Bone marrow (tissue), 2 donors: Measurements from ENCODE around the gene BCL3.

ENCODE experiments used
- DNase-seq, 2 donors: peaks; one replicate each; lab custom pipeline; 2025; lab: John Stamatoyannopoulos, UW

Gene BCL3

DNA sequence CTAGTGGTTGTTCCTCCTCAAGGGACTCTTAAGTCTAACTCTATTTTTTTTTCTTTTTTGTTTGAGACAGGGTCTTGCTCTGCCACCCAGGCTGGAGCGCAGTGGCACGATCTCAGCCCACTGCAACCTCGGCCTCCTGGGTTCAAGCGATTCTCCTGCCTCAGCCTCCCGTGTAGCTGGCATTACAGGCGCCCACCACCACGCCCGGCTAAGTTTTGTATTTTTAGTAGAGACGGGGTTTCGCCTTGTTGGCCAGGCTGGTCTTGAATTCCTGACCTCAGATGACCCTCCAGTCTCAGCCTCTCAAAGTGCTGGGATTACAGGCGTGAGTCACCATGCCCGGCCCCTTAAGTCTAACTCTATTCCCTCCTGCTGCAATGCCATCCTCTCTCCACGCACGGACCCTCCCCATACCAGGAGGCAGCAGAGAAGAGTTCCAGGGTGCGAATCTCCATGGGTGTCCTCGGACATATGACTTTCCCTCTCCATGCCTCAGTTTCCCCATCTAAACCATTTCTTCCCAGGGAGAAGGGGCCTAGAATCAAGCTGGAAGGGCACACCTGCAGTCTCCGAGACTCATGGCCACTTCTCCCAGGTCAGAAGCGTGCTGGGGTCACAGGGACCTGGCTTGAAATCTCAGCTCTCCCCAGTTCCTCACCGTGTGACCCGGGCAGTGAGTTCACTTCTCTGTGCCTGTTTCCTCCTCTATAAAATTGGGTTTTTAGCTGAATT lies 6.0 kb upstream of the BCL3 start:
- DNase-seq = no peak

GRCh38 chr19:44744871-44745332 lies 3.6 kb upstream of the BCL3 start:
- no peak for DNase-seq

GRCh38 chr19:44745341-44745831 lies 3.1 kb upstream of the BCL3 start:
- no peak for DNase-seq

- DNase-seq = no peak
Observed at GRCh38 chr19:44745887-44746600, 2.5 kb upstream of the BCL3 start.

GRCh38 chr19:44746616-44746945 lies 1.9 kb upstream of the BCL3 start:
- DNase-seq = no peak

- DNase-seq = peak; percentile 86 to 89
Observed at GRCh38 chr19:44746946-44747738, 1.4 kb upstream of the BCL3 start.

- DNase-seq = peak; percentile 84 to 89
Observed at GRCh38 chr19:44747739-44748425, 626 bp upstream of the BCL3 start.

DNA sequence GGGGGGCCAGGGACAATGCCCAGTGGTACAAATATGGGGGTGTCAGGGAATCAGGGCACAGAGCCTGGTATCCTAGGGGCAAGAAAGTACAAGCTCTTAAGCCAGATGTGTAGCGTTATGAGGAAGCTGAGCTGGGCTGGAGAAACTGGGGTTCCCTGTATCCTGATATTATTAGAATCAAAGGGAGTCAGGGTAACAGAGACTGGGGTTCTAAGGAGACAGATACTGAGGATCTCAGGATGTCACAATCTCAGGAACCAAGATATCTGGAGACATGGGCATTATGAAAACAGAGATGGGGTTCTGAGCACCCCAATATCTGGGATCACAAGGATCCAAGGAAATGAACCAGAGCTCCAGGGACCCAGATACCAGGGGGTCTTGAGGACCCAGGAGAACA lies 784 bp downstream of the BCL3 start:
- no peak for DNase-seq

DNA sequence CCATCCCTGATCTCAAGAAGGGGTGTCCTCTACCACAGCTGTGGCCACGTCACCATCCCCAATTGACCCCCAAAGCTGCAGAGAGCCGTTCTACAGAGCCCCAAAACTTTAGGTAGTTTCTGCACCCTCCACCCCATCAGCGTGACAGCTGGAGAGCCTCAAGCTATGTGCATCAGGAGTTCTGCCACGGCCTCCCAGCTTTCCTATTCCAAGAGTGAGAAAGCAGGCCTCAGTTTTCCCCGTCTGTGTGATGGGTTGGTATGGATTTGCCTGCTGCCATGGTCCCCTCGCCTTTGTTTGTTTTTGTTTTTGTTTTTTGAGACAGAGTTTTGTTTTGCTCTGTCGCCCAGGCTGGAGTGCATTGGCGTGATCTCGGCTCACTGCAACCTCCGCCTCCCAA lies 1.5 kb downstream of the BCL3 start:
- DNase-seq = no peak

DNA sequence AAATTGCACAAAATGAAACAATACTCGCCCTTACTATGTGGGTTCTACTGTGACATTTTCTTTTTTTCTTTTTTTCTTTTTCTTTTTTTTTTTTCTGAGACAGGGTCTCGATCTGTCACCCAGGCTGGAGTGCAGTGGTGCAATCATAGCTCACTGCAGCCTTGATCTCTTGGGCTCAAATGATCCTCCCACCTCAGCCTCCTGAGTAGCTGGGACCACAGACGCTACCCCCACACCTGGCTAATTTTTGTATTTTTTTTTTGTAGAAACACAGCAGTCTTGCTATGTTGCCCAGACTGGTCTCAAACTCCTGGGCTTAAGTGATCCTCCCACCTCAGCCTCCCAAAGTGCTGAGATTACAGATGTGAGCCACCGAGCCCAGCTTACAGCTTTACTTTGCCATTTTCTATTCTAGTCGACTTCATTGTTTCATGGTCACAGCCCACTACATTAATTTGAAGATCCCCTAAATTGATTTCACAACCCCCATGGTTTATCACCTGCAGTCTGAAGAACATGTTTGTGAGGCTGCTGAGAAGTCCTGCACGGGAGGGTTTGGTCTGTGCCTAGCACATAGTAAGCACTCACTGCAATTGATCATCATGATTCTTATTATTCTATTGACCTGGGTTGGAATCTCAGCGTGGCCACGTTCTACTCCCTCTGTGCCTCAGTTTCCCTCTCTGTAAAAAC lies 3.8 kb downstream of the BCL3 start:
- no peak for DNase-seq

DNA sequence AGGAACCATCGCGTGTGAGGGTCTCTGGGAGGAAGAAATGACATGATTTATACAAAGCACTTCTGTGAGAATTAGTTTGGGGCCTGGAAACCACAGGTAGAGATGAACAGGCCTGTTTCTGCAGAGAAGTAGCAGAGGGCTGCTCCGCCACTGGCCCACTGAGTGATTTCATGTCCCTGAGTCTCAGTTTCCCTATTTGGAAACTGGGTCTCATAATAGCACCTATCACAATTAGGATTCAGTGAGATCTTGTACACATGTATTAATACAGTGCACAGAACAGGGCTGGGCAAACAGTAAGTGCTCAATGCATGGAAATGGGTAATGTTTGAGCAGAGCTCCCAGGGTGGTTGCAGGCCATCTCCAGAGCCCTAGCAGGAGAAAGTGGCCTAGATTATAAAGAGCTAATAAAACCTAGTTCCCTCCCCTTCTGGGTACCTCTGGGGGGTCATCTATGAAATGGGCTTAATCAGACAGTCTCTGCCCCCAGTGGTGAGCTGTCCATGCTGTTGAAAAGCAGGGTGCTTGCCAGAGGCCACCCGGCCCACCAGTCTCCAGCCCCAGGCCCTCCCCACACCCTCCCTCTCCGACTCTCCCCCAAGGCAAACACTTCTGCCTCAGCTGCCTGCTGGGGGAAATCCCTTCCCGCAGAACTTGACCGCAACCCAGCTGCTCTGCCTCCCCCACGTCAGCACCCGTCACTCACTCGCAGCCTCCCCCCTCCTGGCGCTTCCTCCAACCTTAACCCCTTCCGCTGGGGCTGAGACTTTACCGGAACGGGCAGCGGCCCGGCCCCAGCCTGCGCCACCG lies 4.5 kb downstream of the BCL3 start:
- DNase-seq = peak; percentile 82 to 99

GRCh38 chr19:44753626-44753931 lies 5.1 kb downstream of the BCL3 start:
- DNase-seq = no peak

- DNase-seq = peak in 1 of 2 donors; percentile 82
Observed at GRCh38 chr19:44753932-44754749, 5.6 kb downstream of the BCL3 start.

- DNase-seq = no peak
Observed at GRCh38 chr19:44754750-44755080, 6.2 kb downstream of the BCL3 start.

GRCh38 chr19:44755219-44755618 lies 6.7 kb downstream of the BCL3 start:
- no peak for DNase-seq

DNA sequence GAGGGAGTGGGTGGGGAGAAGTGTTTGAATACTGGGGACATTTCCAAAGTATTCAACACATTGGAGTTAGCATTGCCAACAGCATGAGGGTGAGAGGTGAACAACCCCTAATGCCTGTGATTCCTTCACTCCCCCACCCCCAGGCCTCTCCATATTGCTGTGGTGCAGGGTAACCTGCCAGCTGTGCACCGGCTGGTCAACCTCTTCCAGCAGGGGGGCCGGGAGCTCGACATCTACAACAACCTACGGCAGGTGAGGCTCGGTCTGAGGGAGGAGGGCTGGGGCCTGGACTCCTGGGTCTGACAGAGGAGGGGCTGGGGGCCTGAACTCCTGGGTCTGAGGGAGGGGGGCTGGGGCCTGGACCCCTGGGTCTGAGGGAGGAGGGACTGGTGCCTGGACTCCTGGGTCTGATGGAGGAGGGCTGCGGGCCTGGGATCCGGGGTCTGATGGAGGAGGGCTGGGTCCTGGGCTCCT lies 7.6 kb downstream of the BCL3 start:
- no peak for DNase-seq

DNA sequence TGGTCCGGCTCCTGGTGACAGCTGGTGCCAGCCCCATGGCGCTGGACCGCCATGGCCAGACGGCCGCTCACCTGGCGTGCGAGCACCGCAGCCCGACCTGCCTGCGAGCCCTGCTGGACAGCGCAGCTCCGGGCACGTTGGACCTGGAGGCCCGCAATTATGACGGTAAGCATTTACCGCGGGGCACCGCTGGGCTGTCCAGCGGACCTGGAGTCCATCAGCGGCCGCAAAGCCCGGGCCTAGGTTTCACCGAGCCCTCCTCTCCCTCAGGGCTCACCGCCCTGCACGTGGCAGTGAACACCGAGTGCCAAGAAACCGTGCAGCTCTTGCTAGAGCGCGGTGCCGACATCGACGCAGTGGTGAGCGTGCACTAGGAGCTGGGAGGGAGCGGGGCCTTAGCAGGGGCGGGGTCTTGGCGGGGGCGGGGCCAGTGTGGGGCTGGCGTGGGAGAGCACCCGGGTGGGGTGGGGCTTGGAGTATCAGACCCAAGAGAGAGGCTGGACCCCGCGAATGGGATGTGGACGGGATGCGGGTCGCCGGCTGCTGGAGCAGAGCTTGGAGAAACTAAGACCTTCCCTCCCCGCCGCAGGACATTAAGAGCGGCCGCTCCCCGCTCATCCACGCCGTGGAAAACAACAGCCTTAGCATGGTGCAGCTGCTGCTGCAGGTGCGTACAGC lies 8.7 kb downstream of the BCL3 start:
- no peak for DNase-seq

GRCh38 chr19:44757735-44758505 lies 9.4 kb downstream of the BCL3 start:
- no peak for DNase-seq

- no peak for DNase-seq
Observed at GRCh38 chr19:44758596-44758995, 10.1 kb downstream of the BCL3 start.
